Activated CD4-positive, alpha-beta T cell treated with anti-CD3 and anti-CD28 coated beads, Interleukin-2, amount 10 ng/mL, durations not matched to agents 24 days and 14 days (primary cell): Measurements from ENCODE around the gene NR0B2. TPM values are rescaled to one million over a fixed set of nuclear protein-coding genes. Genes with fewer than 3 reads are reported as not detected.
A peak's percentile ranks its signal among the peaks of the same experiment; 100 is the strongest.

Experiments
- DNase-seq: peaks from one replicate; pipeline ENCODE4 v3.0.0; 2022
- H3K27ac Mint-ChIP-seq: one replicate; pipeline ENCODE4 v1.8.0; 2022; ENCODE audit warnings: mild to moderate bottlenecking, mixed read lengths
- H3K27me3 Mint-ChIP-seq: one replicate; pipeline ENCODE4 v1.8.0; 2022; ENCODE audit warnings: mixed read lengths
- H3K36me3 Mint-ChIP-seq: one replicate; pipeline ENCODE4 v1.8.0; 2022; ENCODE audit warnings: low read depth, mild to moderate bottlenecking, mixed read lengths
- H3K4me1 Mint-ChIP-seq: one replicate; pipeline ENCODE4 v1.8.0; 2021; ENCODE audit warnings: mixed read lengths
- H3K4me3 Mint-ChIP-seq: one replicate; pipeline ENCODE4 v1.8.0; 2022; ENCODE audit warnings: mild to moderate bottlenecking, moderate library complexity, mixed read lengths
- H3K9me3 Mint-ChIP-seq: one replicate; pipeline ENCODE4 v1.8.0; 2021; ENCODE audit warnings: mixed read lengths
- intact Hi-C: fragments of 100-400 bp; cut with micrococcal nuclease; formaldehyde crosslinking; loops from one replicate; pipeline ENCODE4 v1.15.1; 2023
- total RNA-seq: library from RNA; stranded (reverse); gene quantifications from 2 replicates; pipeline ENCODE4 v1.2.3, GENCODE V29; 2022

NR0B2 gene
- total RNA-seq, 1 donor from 2014 or later: not detected

- intact Hi-C loops: loop anchor here (1.0 to 2.0 kb wide), 4 partner anchors 20 to 489 kb away; partner anchors contain the start of genes DHDDS, GPATCH3 and GPN2
- peaks cover 25% of the 10 kb centered on the region for H3K36me3 Mint-ChIP-seq
- peak overlapping the region; percentile 99 for H3K27ac Mint-ChIP-seq
- no peaks in the 10 kb centered on the region for H3K9me3 Mint-ChIP-seq
- H3K27me3 Mint-ChIP-seq: no peaks in the 10 kb centered on the region
- peaks cover 28% of the 10 kb centered on the region for H3K4me1 Mint-ChIP-seq
- no peak for DNase-seq
- H3K4me3 Mint-ChIP-seq: peak overlapping the region; percentile 99
Measured at GRCh38 chr1:26921126-26921539, 7.4 kb upstream of the NR0B2 start.

DNA sequence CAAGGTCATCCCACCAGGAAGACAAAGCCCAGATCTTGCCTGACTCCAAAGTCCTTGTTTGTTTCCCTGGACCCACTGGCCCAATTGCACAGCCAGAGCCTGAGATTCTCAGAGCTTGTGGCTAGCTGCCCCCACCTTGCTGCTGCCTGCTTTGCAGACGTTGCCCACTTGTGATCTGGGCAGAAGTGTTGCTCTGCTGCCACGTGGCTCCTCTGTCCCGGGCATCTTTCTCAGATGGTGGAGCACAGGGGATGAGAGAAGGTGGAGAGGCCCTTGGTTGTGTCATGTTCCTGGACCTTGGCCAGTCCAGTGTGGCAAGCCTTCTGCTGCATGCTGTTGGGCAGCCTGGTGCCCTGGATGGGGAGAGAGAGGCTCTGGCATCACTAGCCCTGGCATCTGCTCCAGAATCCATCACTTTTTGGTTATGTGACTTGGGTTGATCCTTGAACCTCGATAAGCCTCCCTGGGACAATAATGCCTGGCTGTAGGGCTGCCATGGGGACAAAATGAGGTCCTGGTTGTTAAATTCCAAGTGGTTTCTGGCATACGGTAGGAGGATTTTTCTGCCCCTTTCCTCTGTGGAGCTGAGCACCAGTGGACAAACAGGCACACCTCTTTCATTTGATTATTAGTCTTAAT lies 1.5 kb upstream of the NR0B2 start:
- Mint-ChIP-seq H3K27ac (no peak overlapping the region), H3K27me3 (peaks cover 1% of the 10 kb centered on the region), H3K4me3 (no peak overlapping the region), H3K36me3 (no peaks in the 10 kb centered on the region), H3K9me3 (no peaks in the 10 kb centered on the region), H3K4me1 (peaks cover 1% of the 10 kb centered on the region)
- intact Hi-C loops: no loop called here
- DNase-seq: no peak

GRCh38 chr1:26913389-26913753 lies 404 bp downstream of the NR0B2 start:
- DNase-seq: no peak
- Mint-ChIP-seq H3K9me3 (no peaks in the 10 kb centered on the region), H3K27me3 (peaks cover 1% of the 10 kb centered on the region), H3K36me3 (no peaks in the 10 kb centered on the region), H3K4me1 (no peaks in the 10 kb centered on the region), H3K27ac (no peak overlapping the region), H3K4me3 (no peak overlapping the region)
- intact Hi-C loops: no loop called here

- Mint-ChIP-seq H3K27me3 (peaks cover 4% of the 10 kb centered on the region), H3K4me1 (no peaks in the 10 kb centered on the region), H3K9me3 (no peaks in the 10 kb centered on the region), H3K36me3 (no peaks in the 10 kb centered on the region), H3K4me3 (no peak overlapping the region), H3K27ac (no peak overlapping the region)
- DNase-seq: no peak
- intact Hi-C loops: no loop called here
Measured at GRCh38 chr1:26912147-26912490, 1.7 kb downstream of the NR0B2 start.

GRCh38 chr1:26911399-26912146 lies 2.2 kb downstream of the NR0B2 start:
- no peak overlapping the region for H3K4me3 Mint-ChIP-seq

DNA sequence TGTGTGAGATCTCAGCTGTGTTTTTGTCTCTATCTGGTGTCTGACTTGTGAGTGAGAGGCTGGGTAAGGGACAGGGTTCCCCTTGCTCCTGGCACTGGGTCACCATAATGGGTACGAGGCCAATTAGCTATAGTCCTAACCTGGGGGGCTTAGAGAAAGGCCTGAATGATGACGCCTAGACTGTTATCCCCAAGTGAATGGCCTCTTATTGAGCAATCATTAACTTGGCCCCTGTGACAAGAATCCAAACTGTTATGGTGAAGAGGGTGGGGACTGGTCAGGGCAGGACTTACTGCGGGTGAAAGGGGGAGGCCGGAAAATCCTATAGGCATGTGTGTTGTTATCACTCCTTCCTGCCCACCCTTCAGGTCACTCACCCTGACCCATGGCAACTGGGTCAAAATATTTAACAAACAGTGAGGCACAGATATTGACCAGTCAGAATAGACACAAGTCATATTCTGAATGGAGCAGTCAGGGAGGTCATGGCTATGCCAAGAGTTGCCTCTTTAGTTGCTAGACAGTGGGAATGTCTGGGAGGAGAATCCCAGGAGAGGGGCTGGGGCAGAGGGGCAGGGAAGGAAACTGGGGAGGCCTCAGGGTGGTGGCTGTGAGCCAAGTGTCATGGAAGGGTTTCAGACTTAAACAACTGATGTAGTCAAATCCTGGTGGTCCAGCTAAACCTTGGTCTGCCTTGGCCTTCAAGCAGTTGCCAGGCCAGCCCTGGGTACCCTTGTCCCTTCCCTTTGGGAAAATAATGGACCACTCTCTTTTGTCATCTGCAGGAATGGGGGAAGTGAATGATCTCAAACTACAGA lies 3.2 kb downstream of the NR0B2 start:
- Mint-ChIP-seq H3K9me3 (no peaks in the 10 kb centered on the region), H3K27ac (no peak overlapping the region), H3K4me3 (no peak overlapping the region), H3K36me3 (no peaks in the 10 kb centered on the region), H3K4me1 (no peaks in the 10 kb centered on the region), H3K27me3 (peaks cover 3% of the 10 kb centered on the region)
- DNase-seq: no peak
- intact Hi-C loops: no loop called here

More at GRCh38 chr1:26911399-26912146, 2.2 kb downstream of the NR0B2 start:
- peaks cover 4% of the 10 kb centered on the region for H3K27me3 Mint-ChIP-seq
- no peaks in the 10 kb centered on the region for H3K9me3 Mint-ChIP-seq
- no peak for DNase-seq
- no peaks in the 10 kb centered on the region for H3K4me1 Mint-ChIP-seq
- H3K27ac Mint-ChIP-seq: no peak overlapping the region
- intact Hi-C loops: no loop called here
- no peaks in the 10 kb centered on the region for H3K36me3 Mint-ChIP-seq

DNA sequence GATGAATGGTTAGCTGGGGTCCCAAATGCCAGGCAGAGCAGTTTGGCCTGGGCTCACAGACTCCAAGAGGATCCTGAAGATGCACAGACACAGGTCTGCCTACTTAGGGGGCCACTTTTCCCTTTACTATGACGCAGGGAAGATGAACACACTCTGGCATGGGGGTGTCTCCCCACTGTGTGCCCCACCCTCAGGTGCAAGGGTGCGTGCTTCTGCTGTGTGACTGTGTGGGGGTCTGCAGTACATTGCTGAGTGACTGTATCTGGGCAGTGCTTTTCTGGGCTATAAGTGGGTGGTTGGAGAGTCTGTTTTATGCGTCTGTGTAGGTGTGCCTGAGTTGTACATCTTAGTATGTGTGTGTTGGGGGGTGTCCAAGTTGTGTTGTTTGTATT lies 3.8 kb downstream of the NR0B2 start:
- no peak overlapping the region for H3K4me3 Mint-ChIP-seq
- peaks cover 3% of the 10 kb centered on the region for H3K27me3 Mint-ChIP-seq
- no peaks in the 10 kb centered on the region for H3K4me1 Mint-ChIP-seq
- DNase-seq: no peak
- intact Hi-C loops: no loop called here
- H3K9me3 Mint-ChIP-seq: no peaks in the 10 kb centered on the region
- no peaks in the 10 kb centered on the region for H3K36me3 Mint-ChIP-seq
- no peak overlapping the region for H3K27ac Mint-ChIP-seq

DNA sequence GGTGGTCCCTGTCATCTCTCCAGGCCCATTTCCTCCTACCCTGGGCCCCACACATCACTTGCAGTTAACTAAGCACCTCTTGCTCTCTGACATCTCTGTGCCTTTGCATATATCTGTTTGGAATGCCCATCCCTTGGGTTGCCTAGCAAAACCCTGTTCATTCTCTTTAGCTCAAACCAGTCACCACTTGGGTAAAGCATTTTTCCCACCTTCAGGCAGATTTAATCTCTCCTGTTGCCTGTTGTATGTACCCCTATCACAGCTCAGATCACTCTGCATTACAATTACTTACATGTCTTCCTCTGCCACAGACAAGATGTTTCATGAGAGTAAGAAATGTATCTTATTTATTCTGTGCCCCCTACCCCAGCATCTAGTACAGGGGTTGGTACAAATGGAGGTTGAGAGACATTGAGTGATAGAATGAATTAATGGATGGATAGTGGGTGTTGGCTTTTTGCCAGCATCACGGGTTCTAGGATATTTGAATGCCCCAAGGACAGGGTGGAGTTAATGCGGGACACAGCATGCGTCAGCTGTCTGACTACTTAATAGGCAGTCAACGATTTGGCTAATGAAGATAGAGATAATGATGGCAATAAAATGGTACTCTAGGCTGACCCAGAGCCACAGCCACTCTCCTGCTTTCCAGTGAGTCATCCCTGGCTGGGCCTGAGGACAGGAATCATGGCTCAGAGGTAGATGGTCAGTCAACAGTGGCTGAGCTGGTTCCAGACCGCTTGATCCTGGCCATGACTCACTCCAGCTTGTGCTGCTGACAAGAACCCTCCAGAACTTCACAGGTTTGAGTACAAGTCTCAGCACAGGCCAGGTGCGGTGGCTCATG lies 6.5 kb downstream of the NR0B2 start:
- no peak overlapping the region for H3K4me3 Mint-ChIP-seq
- intact Hi-C loops: no loop called here
- DNase-seq: no peak
- H3K4me1 Mint-ChIP-seq: no peaks in the 10 kb centered on the region
- no peaks in the 10 kb centered on the region for H3K9me3 Mint-ChIP-seq
- no peaks in the 10 kb centered on the region for H3K36me3 Mint-ChIP-seq
- peaks cover 3% of the 10 kb centered on the region for H3K27me3 Mint-ChIP-seq
- no peak overlapping the region for H3K27ac Mint-ChIP-seq

GRCh38 chr1:26900815-26901511 lies 12.8 kb downstream of the NR0B2 start:
- intact Hi-C loops: loop anchor here (2.0 kb wide), 1 partner anchor 20 kb away; the partner anchor contains the start of gene NUDC
- DNase-seq: no peak
- Mint-ChIP-seq H3K4me3 (peak overlapping the region; percentile 96), H3K27ac (peak overlapping the region; percentile 99), H3K9me3 (no peaks in the 10 kb centered on the region), H3K27me3 (no peaks in the 10 kb centered on the region), H3K4me1 (peaks cover 20% of the 10 kb centered on the region), H3K36me3 (peaks cover 14% of the 10 kb centered on the region)

- Mint-ChIP-seq H3K9me3 (no peaks in the 10 kb centered on the region), H3K4me1 (peaks cover 20% of the 10 kb centered on the region), H3K36me3 (peaks cover 16% of the 10 kb centered on the region), H3K27me3 (no peaks in the 10 kb centered on the region), H3K27ac (peak within 1 kb of the TSS; percentile 99), H3K4me3 (peak within 1 kb of the TSS; percentile 96)
- DNase-seq: peak; percentile 96
- intact Hi-C loops: loop anchor here (2.0 kb wide), 1 partner anchor 21 kb away; the partner anchor contains the start of gene NUDC
Measured at GRCh38 chr1:26900001-26900814, 13.6 kb downstream of the NR0B2 start, which contains the start of gene GPATCH3. GPATCH3 (minus strand) TSS chr1:26900467; CDS start chr1:26900442, 25 bp downstream.

GRCh38 chr1:26897351-26897750 lies 16.4 kb downstream of the NR0B2 start:
- H3K9me3 Mint-ChIP-seq: no peaks in the 10 kb centered on the region
- no peak overlapping the region for H3K27ac Mint-ChIP-seq
- H3K4me1 Mint-ChIP-seq: peaks cover 23% of the 10 kb centered on the region
- peaks cover 38% of the 10 kb centered on the region for H3K36me3 Mint-ChIP-seq
- no peaks in the 10 kb centered on the region for H3K27me3 Mint-ChIP-seq
- no peak for DNase-seq
- no peak overlapping the region for H3K4me3 Mint-ChIP-seq
- intact Hi-C loops: no loop called here

DNA sequence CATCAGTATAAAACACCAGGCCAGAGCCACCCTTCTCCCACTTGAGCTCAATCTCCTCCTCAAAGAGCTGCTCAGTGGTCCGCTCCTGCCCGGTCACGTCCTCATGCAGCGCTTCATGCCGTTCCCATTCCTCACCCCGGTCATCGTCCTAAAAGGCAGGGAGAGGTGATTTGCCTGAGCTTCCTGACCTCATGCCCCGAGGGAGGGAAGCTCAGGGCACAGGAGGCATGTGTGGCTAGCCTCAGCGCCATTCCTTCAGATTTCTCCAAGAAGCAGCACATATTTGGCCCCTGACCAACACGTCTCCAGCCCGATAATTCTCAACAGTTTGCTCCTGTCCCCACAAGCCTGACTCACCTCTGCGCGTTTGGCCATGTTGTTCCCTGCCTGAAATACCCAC lies 19.5 kb downstream of the NR0B2 start:
- Mint-ChIP-seq H3K4me3 (no peak overlapping the region), H3K36me3 (peaks cover 44% of the 10 kb centered on the region), H3K4me1 (peaks cover 19% of the 10 kb centered on the region), H3K27me3 (no peaks in the 10 kb centered on the region), H3K27ac (no peak overlapping the region), H3K9me3 (no peaks in the 10 kb centered on the region)
- no peak for DNase-seq
- intact Hi-C loops: no loop called here
